CD4-positive, alpha-beta T cell treated with Interleukin-10 for 1 hour (primary cell): ENCODE data around the gene MYO7A.

Experiments
- DNase-seq: peaks from one replicate; pipeline ENCODE4 v3.0.0-alpha.2; 2020

MYO7A gene

DNA sequence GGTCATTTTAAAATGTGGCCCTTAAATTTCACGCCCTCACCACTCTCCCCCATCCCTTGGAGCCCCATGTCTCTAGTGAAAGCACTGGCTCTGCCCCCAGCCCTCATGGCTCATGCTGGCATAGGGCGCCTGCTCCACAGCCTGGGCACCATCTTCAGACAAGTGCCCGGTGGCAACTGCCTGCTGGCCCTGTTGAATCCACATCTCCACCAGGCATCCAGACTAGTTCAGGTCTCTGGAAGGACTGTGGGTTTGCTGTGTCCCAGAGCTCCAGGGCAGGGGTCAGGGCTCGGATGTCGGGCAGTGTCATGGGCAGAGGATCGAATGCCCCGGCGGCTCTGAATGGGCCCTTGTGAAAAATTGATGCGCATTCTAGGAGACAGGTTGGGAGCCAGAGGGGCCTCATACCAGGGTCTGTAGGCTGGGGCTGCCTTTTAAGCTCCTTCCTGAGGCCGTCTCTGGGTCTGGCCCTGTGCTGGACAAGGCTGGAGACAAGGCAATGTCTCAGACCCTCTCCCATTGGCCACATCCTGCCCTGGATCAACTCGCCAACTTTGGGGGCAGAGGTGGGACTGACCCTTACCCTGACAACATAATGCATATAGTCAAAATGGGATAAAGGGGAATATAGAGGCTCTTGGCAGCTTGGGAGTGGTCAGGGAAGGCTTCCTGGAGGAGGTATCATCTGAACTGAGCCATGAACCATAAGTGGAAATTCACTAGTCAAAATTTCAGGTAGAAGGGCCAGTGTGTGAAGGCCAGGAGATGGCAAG, 1.2 kb downstream of the MYO7A start:
- DNase-seq = no peak

- DNase-seq = no peak
Observed at GRCh38 chr11:77129842-77130756, 2.1 kb downstream of the MYO7A start.

GRCh38 chr11:77130763-77131513, 2.9 kb downstream of the MYO7A start:
- no peak for DNase-seq

GRCh38 chr11:77131560-77131959, 3.5 kb downstream of the MYO7A start:
- DNase-seq = no peak

DNA sequence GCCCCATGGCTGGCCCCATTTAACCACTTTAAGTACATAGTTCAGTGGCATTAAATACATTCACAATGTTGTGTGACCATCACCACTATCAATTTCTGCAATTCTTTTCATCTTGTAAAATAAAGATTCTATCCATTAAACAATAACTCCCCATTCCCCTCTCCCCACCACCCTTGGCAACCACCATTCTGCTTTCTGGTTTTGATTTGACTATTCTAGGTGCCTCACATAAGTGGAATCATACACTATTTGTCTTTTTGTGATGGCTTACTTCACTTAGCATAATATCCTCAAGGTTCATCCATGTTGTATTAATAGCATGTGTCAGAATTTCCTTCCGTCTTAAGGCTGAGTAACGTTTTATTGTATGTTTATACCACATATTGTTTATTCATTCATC, 7.0 kb downstream of the MYO7A start:
- no peak for DNase-seq

DNA sequence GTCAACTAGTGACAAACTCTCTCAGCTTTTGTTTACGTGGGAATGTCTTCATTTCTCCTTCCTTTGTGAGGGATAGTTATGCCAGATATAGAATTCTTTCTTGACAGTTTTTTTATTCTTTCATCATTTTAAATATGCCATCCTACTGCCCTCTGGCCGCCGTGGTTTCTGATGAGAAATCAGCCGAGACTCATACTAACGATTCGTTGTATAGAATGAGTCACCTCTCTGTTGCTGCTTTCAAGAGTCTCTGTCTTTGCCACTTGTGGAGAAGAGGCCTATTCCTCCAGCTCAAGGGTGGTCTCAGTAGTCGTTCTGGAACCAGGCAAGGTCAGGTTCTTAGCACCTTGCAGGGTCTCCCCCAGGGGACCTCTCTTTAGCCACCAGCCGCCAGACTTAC, 8.0 kb downstream of the MYO7A start:
- DNase-seq = no peak

DNA sequence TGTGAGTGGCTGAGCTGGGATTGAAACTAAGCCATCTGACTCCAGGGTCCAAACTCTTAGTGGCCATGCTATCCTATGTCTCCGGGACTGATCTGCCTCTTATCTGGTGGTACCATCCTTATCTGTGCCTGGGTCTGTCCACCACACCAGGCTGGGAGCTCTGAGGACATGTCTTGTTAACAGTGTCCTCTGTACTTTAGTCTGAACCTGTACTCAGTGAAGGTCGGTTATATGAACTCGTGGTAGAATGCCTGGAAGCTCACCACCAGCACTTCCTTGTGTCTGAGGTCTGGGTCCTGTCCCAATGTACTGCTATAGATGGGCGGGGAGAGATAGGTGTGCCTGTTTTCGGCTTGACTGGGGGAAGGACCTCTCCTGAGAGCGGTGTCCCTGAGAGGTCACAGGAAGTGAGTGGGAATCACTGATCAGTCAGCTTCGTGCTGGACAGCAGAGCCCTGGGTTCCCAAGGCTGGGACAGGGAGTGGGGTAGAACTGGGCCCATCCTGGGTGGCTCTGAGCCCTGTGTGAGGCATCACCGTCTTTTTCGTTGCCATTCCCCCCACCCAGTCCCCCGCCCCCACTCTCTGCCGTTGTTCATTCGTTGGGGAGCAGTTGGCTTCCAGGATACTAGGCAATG, 8.9 kb downstream of the MYO7A start:
- DNase-seq = no peak

GRCh38 chr11:77137421-77137820, 9.4 kb downstream of the MYO7A start:
- DNase-seq = no peak

GRCh38 chr11:77138106-77138649, 10.1 kb downstream of the MYO7A start:
- no peak for DNase-seq

GRCh38 chr11:77139201-77139600, 11.2 kb downstream of the MYO7A start:
- no peak for DNase-seq

GRCh38 chr11:77140231-77140851, 12.3 kb downstream of the MYO7A start:
- DNase-seq = no peak

- no peak for DNase-seq
Observed at GRCh38 chr11:77141034-77141433, 13.0 kb downstream of the MYO7A start.

- no peak for DNase-seq
Observed at GRCh38 chr11:77141475-77141874, 13.4 kb downstream of the MYO7A start.

- peak; percentile 22 for DNase-seq
Observed at GRCh38 chr11:77142091-77142975, 14.3 kb downstream of the MYO7A start.

- DNase-seq = no peak
Observed at GRCh38 chr11:77143405-77144020, 15.5 kb downstream of the MYO7A start.

GRCh38 chr11:77144196-77144856, 16.3 kb downstream of the MYO7A start:
- no peak for DNase-seq

- no peak for DNase-seq
Observed at GRCh38 chr11:77144857-77145428, 16.9 kb downstream of the MYO7A start.

GRCh38 chr11:77146261-77147035, 18.4 kb downstream of the MYO7A start:
- no peak for DNase-seq

- no peak for DNase-seq
Observed at GRCh38 chr11:77147036-77147315, 18.9 kb downstream of the MYO7A start.
